Tibial nerve (tissue), 4 donors: ENCODE measurements around the gene NECAP2.
"Not testable (repeated sequence)": the region's sequence is repeated elsewhere in the genome, so short reads cannot be mapped to it uniquely, and the experiment has no call there.

Source experiments
- EP300 ChIP-seq, 2 donors: sonication (generic); formaldehyde crosslinking; IDR thresholded peaks; one replicate each; pipeline ENCODE4 v1.6.1; 2017; ENCODE audit warnings: antibody characterized with exemption in 2 of 2, mild to moderate bottlenecking in 1 of 2
- POLR2A ChIP-seq, 2 donors: fragments of 450-650 bp; IDR thresholded peaks; one replicate each; pipeline ENCODE4 v1.6.1; 2017; ENCODE audit warnings: antibody characterized with exemption in 2 of 2, mild to moderate bottlenecking in 2 of 2, moderate library complexity in 2 of 2
- TF ChIP-seq, protein P1 (sequence below), 5 experiments: fragments of 200-600 bp in 3 of 5; fragments of 450-650 bp in 2 of 5; sonication (generic) in 3 of 5; IDR thresholded peaks; one replicate each; pipeline ENCODE4 v1.5.1; 2016 to 2019; ENCODE audit warnings: antibody characterized with exemption in 5 of 5, mild to moderate bottlenecking in 3 of 5, moderate library complexity in 2 of 5

DNA sequence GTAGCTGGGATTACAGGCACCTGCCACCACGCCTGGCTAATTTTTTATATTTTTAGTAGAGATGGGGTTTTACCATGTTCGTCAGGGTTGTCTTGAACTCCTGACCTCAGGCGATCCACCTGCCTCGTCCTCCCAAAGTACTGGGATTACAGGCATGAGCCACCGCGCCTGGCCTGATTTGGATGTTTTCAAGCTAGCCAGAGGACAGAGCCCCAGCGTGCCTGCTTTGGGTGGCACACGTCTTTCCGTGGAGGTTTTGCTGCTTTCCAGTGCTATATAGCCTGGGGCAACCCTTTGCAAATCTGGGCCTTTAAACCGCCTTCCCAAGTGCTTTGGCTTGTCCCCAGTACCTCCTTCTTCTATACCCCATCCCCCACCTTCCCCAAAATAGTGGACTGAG is 15.6 kb downstream of the NECAP2 start:
- TF ChIP-seq, protein P1, sequence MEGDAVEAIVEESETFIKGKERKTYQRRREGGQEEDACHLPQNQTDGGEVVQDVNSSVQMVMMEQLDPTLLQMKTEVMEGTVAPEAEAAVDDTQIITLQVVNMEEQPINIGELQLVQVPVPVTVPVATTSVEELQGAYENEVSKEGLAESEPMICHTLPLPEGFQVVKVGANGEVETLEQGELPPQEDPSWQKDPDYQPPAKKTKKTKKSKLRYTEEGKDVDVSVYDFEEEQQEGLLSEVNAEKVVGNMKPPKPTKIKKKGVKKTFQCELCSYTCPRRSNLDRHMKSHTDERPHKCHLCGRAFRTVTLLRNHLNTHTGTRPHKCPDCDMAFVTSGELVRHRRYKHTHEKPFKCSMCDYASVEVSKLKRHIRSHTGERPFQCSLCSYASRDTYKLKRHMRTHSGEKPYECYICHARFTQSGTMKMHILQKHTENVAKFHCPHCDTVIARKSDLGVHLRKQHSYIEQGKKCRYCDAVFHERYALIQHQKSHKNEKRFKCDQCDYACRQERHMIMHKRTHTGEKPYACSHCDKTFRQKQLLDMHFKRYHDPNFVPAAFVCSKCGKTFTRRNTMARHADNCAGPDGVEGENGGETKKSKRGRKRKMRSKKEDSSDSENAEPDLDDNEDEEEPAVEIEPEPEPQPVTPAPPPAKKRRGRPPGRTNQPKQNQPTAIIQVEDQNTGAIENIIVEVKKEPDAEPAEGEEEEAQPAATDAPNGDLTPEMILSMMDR (IDR thresholded peaks at IDR 0.05): not testable (repeated sequence)
- TF ChIP-seq POLR2A, EP300 (IDR thresholded peaks at IDR 0.05): not testable (repeated sequence)
